BE2C (cell line): ENCODE data around the gene DCDC1.

Source experiments
- DNase-seq: peaks from one replicate; pipeline ENCODE4 v3.0.0-alpha.2; 2020
- H3K27me3 ChIP-seq: fragments of 250-450 bp; sonication (Bioruptor Pico); 2 replicates; pipeline ENCODE4 v1.5.1; 2020; ENCODE audit warnings: mild to moderate bottlenecking
- H3K36me3 ChIP-seq: fragments of 250-450 bp; sonication (Bioruptor Pico); 2 replicates; pipeline ENCODE4 v1.5.1; 2020; ENCODE audit warnings: mild to moderate bottlenecking
- H3K4me1 ChIP-seq: fragments of 250-450 bp; sonication (Bioruptor Pico); 2 replicates; pipeline ENCODE4 v1.5.1; 2020
- H3K4me3 ChIP-seq: 2 replicates; pipeline ENCODE4 v1.5.1; 2011; ENCODE audit warnings: low read depth, low read length
- H3K9me3 ChIP-seq: fragments of 250-450 bp; sonication (Bioruptor Pico); 2 replicates; pipeline ENCODE4 v1.5.1; 2020
- TF ChIP-seq, protein P1 (sequence below): IDR thresholded peaks from 2 replicates; pipeline ENCODE4 v1.5.1; 2012; ENCODE audit warnings: mild to moderate bottlenecking, low read depth, low read length

DCDC1 gene

GRCh38 chr11:30921811-30922210 lies 447.7 kb downstream of the DCDC1 start:
- no peaks in the 10 kb centered on the region for H3K4me1 ChIP-seq
- DNase-seq = no peak
- H3K4me3 ChIP-seq = no peak overlapping the region
- TF ChIP-seq, protein P1, sequence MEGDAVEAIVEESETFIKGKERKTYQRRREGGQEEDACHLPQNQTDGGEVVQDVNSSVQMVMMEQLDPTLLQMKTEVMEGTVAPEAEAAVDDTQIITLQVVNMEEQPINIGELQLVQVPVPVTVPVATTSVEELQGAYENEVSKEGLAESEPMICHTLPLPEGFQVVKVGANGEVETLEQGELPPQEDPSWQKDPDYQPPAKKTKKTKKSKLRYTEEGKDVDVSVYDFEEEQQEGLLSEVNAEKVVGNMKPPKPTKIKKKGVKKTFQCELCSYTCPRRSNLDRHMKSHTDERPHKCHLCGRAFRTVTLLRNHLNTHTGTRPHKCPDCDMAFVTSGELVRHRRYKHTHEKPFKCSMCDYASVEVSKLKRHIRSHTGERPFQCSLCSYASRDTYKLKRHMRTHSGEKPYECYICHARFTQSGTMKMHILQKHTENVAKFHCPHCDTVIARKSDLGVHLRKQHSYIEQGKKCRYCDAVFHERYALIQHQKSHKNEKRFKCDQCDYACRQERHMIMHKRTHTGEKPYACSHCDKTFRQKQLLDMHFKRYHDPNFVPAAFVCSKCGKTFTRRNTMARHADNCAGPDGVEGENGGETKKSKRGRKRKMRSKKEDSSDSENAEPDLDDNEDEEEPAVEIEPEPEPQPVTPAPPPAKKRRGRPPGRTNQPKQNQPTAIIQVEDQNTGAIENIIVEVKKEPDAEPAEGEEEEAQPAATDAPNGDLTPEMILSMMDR = no peak
- H3K36me3 ChIP-seq = no peaks in the 10 kb centered on the region
- no peaks in the 10 kb centered on the region for H3K27me3 ChIP-seq
- no peaks in the 10 kb centered on the region for H3K9me3 ChIP-seq

DNA sequence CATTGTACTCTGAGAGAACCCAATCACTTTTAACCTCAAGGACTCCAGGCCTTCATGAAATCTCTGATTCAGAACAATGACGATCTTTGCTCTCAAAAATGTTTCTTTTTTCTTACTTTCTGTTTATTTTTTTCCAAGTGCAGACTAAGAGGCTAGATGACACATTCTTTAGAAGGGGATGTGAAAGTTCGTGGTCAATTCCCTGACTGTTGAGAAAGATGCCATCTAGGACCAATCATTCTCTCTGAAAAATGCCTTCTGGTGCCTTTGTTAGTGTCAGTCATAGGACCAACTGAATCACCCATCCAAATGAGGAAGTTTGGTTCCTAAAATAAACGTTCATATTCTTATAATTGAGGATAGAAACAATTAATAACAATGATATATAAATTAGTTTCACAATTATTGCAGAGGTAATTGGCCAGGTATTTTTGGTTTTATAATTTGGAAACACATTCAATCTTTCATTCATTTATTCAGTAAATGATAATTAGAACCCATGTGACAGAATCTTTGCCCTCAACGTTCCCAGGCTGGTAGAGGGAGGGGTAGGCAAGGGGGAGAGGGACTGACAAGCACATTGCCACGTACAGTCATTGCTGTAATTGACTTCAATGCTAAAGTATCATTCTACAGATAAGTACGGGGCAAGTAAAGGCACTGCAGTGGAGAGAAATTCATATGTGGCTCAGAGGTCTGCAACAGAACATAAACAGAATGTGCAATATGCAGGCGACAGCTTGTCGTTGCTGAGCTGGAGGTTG lies 450.0 kb downstream of the DCDC1 start:
- Histone ChIP-seq H3K27me3 (no peaks in the 10 kb centered on the region), H3K4me1 (no peaks in the 10 kb centered on the region), H3K4me3 (no peak overlapping the region), H3K9me3 (no peaks in the 10 kb centered on the region), H3K36me3 (no peaks in the 10 kb centered on the region)
- no peak for DNase-seq
- TF ChIP-seq, protein P1 = no peak

GRCh38 chr11:30917859-30918478 lies 451.6 kb downstream of the DCDC1 start:
- TF ChIP-seq, protein P1 = peak; percentile 41
- Histone ChIP-seq H3K9me3 (no peaks in the 10 kb centered on the region), H3K27me3 (no peaks in the 10 kb centered on the region), H3K4me1 (no peaks in the 10 kb centered on the region), H3K36me3 (no peaks in the 10 kb centered on the region), H3K4me3 (no peak overlapping the region)
- peak; percentile 6 for DNase-seq

DNA sequence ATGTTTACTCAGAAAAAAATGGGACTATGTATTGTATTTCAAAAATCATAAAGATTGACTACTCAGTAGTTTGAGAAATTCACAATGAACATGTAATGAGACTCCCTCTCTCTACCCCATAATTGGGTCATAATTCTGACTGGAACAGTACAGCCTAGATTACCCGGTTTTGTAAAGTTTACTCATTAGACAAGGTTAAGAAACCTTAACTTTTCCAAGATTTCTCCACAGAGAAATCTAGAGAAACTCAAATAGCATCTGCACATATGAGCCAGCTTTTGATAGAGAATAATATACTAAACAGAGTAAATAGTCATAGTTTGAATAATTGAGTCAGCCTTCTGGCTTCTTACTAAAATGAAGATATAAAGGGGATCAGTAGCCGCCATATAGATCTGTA lies 452.3 kb downstream of the DCDC1 start:
- TF ChIP-seq, protein P1 = no peak

DNA sequence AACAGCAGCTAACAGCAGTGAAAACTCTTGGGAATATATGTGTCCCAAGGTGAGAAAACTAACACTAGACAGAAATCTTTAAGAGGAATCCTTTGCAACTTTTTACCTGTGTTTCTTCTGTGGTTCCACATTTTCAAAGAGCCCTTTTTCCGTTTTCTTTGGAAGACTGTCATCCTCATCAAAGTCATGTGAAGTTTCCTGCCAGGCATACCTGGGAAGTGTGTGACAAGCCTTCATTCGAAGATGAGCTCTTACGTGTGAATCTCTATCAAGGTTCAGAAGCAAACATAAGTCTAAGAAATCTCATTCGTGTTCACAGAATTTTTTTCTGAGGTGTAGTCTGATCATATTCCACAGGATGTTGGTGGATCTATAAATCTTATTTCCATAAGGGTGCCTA lies 452.8 kb downstream of the DCDC1 start:
- H3K9me3 ChIP-seq = no peaks in the 10 kb centered on the region
- H3K4me3 ChIP-seq = no peak overlapping the region
- TF ChIP-seq, protein P1 = no peak
- no peak for DNase-seq
- no peaks in the 10 kb centered on the region for H3K27me3 ChIP-seq
- H3K36me3 ChIP-seq = no peaks in the 10 kb centered on the region
- no peaks in the 10 kb centered on the region for H3K4me1 ChIP-seq

More for the DNA sequence above, 452.3 kb downstream of the DCDC1 start:
- Histone ChIP-seq H3K9me3 (no peaks in the 10 kb centered on the region), H3K4me3 (no peak overlapping the region), H3K27me3 (no peaks in the 10 kb centered on the region), H3K4me1 (no peaks in the 10 kb centered on the region), H3K36me3 (no peaks in the 10 kb centered on the region)
- DNase-seq = no peak

GRCh38 chr11:30914143-30914762 lies 455.3 kb downstream of the DCDC1 start:
- TF ChIP-seq, protein P1 = peak; percentile 37
- Histone ChIP-seq H3K4me1 (no peaks in the 10 kb centered on the region), H3K36me3 (no peaks in the 10 kb centered on the region), H3K9me3 (no peaks in the 10 kb centered on the region), H3K27me3 (no peaks in the 10 kb centered on the region), H3K4me3 (no peak overlapping the region)
- peak; percentile 24 for DNase-seq
